Midbrain (tissue), 1 donor: ENCODE results near the gene KIF26B.

Experiments used
- DNase-seq: peaks from one replicate; lab custom pipeline; 2025; lab: John Stamatoyannopoulos, UW

KIF26B gene

DNA sequence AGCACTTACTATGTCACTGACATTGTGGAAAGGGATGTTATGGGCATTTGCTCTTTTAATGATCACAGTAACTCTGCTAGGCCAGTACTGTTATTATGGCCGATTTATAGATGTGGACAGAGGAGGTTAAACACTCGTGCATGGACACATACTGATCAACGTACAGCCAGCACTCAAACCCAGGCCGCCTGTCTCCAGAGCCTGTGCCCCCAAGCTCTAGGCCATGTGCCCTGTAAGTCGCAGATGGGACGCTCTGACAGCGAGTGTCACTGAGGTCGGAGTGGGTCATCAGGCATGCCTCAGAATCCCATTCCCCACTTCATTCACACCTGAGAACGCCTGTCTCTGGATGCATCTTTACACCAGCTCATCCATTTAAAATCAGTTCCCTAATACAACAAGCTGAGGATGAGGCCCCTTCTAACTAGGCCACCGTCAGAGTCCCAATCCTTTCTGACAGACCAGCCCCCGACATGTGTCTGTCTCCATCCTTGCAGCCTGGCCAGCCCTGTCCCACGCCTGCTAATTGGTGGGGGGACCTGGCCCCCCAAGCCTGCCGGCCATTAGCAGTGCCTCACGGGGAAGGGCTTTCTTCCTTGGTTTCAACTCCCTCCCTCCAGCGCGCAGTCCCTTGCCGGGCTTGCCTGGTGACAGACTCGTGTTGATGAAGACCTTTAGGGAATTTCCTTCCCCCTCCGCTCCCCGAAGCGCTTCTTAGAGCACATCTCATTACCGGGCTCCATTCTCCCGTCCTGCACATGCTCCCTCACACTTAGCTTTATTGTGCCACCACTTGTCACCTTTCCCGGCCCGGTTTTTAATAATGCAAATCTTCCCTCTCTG is 436.8 kb downstream of the KIF26B start:
- no peak for DNase-seq

DNA sequence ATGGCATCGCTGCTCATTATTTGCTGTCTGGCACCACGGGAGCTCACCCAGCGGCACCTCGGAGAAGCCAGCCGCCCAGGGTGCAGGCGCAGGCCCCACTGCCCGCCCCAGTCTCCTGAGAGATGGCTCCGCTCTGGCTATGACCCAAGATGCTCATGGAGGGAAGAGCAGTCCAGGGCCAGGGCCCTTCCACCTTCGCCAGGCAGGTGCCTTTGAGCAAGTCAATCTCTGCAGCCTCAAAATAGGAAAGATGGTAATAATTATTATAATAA is 437.3 kb downstream of the KIF26B start:
- no peak for DNase-seq

DNA sequence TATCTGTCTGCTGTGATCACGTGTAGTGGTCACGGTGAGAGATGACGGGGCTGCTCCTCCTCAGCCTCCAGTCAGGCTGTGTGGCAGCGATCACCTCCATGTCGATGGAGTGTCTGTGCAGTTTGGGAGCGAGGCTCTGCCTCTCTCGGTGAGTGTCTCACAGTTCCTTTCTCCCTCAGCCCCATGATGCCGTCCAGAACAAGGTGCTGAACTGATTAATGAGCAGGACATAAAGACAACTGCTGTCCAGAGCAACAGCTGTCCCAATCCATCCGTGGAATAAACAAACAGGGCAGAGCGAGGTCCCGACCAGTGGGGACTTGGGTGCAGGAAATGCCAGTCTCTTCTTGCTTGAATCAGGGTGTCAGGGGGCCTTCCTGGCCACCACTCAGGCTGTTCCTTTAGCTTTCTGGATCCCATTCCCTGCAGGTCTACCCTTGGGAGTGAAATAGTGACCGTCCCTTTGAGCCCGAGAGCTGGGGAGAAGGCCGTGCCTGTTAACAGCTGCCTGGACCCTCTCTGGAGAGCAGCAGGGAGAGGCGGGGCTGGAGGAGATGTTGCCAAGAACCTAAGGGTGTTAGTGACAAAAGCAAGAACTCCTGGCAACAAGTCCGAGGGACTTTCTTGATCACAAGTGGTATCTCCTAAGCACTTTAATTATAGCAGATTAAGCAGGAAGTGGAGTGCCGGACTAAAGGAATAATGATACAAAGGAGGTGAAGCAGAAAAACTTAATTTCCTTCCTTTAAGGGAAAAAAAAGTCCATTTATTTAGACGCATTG is 443.9 kb downstream of the KIF26B start:
- no peak for DNase-seq

DNA sequence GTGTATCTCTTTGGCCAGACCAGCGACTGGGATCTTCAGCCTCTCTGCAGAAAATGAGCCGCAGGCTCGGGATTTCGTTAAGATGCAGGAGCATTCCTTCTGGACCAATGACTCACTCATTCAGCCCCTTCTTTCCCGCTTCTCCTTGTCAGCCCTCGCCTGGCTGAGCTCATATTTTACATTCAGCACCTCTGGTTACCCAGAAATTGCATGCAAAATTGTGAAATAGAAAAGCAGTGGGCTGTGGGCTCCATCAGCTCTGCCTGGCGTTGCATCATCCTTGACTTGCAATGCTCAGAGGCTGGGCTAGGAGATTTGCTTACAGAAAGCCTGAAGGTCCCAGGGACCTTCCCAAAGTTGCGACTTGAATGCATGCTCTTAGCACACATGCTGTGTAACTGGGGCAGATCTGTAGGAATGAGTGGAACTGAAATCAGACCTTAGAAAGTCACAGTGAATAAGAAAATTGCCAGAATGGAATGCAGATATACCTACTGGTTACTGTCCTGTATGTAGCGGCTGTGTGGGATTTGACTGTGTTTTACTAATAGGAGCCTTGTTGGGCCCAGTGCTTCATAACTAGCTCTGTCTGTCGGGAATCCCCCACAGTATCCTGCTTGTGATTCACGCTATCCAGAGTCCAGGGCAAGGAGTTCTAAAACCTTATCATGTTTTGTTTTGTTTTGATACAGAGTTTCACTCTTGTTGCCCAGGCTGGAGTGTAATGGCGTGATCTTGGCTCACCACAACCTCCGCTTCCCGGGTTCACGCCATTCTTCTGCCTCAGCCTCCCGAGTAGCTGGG is 444.8 kb downstream of the KIF26B start:
- DNase-seq = no peak

DNA sequence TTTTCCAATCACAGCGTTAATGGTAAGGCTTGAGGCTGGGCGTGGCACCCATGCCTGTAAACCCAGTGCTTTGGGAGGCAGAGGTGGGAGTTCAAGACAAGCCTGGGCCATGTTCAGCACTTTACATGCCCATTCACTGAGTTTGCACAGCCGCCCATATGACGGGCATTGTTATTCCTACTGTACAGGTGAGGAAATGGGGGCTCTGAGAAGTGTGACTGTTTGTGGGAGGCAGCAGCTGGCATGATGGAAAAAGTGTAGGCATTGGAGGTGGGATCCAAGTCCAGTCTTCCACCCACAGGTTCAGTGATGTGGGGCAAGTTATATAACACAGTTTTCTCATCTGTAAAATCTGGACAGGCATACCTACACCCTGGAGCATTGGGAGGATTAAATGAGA is 445.9 kb downstream of the KIF26B start:
- DNase-seq = no peak

DNA sequence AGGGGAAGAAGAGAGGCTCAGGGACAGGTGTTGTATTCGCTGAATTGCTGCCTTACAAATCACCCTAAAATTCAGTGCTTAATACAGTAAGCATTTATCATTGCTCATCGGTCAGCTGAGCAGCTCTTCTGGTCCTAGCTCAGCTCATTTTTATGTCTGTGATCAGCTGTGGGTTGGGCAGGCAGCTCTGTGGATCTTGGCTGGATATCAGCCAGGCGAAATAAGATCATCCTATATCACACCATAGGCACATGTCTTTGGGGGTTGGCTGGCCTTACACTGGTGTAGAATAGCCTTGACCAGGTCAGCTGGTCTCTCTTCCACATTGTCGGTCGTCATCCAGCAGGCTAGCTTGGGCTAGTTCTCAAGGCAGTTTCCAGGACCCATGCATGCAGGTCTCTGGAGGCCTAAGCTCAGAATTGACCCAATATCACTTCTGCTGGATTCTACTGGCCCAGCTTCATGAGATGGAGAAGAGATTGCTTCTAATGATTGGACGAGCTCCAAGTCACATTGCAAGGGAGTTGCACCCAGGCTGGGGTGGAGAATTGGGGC is 448.6 kb downstream of the KIF26B start:
- DNase-seq = no peak

DNA sequence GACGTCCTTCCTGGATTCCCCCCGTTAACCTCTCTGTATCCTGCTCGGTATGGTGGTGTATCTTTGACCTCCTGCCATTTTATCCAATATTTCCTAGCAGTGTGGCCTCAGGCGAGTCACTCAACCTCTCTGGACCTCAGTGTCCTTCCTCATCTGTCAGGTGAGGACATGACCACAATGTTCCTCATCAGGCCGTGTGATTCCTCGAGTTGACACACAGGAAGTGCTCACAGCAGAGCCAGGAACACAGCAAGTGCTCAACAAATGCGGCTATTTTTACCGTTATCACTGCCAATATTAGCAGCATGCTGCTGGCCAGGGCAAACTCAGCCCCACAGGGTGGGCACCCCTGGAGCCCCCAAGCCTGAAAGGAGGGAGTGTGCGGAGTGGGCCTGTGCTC is 450.2 kb downstream of the KIF26B start:
- no peak for DNase-seq

DNA sequence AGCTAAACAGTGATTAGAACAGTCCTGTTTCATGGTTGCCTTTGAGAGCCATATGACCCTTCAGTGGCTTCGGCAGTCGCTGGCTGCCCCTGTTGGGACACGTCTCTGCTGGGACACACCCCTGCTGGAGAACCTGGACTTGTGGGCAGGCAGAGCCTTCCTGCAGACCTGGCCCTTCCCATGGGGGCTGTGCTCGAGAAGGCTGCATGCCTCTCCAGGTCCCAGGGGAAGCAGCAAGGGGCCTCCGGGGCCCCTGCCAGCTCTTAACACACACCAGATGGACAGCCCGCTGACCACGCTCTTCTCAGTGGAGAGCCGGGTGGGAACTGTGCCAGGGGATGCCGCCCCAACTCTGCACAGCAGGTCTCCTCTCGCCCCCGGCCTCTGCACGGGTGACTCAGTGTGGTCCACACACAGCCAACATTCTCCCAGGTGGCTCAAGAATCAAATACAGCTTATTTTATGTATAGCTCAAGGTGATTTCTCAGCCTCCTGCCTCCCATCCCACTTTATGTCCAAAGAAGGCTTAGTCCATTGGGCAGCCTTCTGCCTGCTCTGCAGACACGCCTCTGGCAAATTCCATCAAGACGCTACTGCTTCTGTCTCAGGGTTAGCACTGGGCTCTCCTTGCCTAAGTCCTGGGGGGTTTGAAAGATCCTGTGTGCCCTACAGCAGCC is 450.8 kb downstream of the KIF26B start:
- no peak for DNase-seq

DNA sequence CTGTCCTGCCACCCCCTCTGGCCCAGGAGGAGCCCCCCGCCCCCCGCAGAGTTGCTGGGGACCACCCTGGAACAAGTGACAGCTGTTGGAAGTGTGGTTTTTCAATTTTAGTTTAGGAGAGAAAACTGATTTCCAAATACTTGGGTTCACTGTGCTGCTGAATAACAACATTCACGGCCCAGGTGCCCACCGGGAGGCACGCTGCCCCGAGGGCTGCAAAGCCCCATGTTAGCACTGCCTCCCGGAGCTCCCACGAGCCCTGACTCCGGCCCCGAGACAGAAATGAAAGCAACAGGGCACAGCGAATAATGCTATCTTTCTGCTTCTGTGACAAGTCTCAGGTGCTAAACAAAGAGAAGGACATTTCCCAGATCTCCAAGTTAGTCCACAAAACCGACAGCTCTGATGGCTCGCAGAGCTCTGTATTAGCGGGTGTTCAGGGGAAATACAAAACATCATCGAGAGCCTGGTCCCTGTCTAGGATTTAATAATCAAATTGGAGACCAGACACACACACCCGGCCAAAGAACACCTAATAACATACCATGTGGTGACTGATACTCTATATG is 451.5 kb downstream of the KIF26B start:
- DNase-seq = no peak

DNA sequence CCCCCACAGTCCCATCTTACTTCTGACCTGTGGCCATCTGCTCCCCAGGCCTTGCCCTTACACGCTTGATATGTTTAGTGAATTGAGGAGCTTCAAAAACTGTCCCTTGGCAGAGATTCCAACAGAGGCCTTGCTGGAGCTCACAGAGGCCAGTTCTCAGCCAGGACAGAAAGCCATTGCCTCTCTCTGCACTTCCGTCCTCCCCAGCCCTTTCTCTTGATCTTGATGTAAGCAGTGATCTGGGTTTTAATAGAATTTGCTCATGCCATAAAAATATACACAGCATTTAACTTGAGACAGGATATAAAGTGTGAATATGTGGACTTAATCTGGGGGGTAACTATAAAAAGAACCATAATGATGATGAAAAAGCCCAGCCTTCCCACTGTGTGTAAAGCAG is 453.5 kb downstream of the KIF26B start:
- no peak for DNase-seq

DNA sequence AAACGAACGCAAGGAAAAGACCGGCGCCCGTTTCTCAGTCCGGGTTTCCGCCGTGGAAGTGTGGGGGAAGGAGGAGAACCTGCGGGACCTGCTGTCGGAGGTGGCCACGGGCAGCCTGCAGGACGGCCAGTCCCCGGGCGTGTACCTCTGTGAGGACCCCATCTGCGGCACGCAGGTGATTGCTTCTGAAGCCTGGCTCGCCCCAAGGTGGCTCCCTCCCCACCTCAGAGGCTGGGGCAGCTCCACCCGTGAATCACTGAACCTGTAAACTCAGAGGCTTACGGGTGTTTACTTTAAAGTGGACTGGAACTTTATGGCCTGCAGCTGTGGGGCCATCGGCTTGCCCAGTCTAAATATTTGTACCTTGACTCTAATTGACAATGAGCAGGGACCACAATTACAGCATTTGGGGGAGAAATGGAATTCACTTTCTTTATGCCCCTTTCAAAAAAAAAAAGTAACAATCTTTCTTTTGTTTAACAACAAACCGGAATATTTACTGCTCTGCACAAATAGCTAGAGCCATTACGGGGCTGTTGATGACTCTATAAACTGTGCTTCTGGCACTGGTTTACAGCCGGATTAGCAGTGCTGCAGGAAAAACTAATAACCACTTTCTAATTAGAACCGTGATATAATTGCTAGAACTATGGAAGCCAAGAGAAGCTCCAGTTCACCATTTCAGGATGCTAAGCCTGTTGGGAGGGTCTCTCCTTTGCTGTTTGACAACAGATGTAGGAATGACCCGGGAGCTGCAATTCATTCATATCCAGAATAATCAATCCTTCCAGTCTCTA is 454.8 kb downstream of the KIF26B start:
- DNase-seq = no peak

DNA sequence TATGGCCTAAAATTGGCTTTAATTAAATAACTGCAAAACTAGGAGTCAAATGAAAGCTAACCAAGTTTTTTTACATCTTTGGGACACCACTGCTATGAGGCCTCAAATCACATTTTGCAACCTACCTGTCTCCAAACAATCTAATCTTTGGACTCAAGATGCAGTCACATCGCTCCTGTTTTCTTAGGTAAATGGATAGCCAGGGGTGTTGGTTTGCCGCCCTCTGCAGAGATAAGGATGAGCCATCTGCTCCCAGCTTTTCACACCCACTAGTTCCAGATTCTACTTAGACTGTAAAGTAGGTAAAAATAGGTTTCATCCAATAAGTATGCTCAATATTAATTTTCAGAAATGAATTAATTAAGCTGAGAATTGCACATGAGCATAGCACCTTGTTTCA is 456.5 kb downstream of the KIF26B start:
- no peak for DNase-seq

DNA sequence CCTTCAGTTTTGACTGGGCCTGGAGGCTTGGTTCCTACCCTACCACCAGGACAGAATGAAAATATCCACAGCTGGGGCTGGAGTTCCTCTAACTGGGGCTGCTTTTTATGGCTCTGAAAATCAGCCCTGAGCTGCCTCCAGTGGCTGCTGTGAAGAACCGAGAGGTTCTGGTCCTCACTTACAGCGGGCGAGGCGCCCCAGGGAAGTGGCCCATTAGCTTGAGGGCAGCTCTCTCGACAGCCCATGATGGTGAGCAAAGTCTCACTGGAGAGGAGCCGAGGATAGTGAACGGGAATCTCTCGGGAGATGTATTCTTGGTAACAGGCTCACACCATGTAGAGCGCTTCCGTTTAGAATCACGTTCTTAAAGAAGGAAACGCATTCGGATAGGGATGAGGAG is 459.7 kb downstream of the KIF26B start:
- DNase-seq = no peak

DNA sequence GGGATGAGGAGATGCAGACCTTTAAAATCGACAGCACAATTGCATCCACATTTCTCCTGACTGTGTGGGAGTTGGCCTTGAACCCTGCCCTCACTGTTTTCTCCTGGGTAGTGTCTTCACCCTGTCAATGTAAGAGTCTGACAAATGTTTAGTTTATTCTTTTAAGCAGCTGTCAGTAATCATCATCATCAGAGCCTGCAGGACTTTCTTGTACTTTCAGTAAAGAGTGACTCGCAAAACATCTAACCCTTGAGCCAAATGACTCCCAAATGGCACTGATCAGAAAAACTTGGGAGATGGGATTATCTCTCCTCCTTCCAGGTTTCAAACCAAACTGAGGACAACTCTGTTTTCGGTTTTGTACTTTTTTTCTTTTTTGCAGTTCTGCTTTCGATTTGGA is 460.2 kb downstream of the KIF26B start:
- DNase-seq = no peak

DNA sequence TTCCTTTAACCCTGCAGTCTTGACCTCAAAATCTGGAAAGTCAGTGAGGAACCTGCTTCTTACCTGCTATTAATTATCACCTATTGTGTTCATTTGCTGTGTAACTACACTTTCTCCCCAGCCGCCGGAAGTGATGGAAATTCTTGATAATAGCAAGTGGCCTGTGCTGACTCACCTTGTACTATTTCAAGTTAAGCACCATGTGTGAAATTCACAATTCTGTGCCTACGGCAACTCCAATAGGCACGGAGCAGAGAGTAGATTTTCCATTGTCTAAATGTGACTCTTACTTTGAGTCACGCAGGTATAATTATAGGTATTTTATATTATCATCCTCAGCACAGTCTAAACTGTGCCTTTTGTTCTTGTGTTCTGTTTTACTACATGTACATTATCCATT is 466.8 kb downstream of the KIF26B start:
- DNase-seq = no peak

DNA sequence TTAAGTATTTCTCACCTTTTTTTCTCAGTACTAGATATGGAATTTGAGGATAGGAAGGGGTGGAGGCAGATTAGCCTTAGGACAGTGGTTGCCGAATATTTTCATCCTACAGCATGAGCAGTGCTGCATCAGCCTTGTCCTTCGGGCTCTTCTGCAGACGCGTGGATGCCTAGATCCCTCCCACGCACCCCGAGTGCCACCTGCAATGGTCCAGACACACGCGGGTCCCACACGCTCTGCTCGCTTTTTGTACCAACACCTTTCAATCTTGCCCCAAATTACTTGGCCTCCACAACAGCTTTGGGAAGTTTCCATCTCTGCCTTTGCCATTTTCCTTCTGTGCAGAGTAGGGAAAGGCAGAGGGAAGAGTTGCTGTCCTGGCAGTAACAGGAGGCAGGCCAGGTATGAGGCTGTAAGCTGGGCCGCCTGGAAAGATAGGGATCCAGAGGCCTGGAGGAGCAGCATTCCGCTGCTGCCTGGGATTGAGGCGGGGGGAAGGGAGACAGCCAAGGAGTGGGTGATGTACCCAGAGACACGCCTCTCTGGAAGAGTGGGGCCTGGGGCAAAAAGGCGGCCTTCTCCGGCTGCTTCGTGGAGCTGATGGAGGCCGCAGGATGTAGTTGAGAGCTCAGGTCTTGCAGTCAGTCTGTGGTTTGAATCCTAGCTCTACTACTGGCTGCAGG is 467.7 kb downstream of the KIF26B start:
- no peak for DNase-seq

DNA sequence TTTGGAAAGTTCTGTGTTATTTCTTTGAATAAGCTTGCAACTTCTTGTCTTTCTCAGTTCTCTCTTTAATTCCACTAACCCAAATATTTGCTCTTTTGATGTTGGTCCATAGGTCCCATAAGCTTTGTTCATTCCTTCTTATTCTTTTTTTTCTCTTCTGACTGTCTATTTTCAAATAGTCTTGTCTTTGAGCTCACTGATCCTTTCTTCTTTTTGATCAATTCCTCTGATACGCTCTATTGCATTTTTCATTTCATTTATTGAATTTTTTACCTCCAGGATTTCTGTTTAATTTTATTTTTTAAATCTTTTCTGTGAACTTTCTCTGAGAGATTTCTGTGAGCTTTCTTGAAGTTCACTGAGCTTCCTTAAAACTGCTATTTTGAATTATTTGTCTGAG is 486.6 kb downstream of the KIF26B start:
- DNase-seq = no peak

DNA sequence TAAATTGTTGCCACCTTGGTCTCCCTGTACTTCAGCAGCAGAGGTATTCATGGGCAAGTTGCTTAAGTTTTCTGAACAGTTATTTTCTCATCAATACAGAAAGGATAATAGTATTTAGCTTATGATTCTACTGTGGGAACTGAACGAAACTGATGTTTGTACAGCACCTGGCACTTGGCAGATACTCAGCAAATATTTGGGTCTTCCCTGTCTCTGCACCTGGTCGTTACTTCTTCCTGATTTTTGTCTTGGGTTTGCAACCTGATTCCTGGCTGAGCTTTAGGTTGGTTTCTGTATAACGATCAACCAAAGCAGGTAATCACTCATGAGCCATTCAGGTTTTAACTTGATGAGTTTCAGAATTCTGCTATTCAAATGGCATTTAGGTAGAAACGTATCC is 490.6 kb downstream of the KIF26B start:
- DNase-seq = no peak

DNA sequence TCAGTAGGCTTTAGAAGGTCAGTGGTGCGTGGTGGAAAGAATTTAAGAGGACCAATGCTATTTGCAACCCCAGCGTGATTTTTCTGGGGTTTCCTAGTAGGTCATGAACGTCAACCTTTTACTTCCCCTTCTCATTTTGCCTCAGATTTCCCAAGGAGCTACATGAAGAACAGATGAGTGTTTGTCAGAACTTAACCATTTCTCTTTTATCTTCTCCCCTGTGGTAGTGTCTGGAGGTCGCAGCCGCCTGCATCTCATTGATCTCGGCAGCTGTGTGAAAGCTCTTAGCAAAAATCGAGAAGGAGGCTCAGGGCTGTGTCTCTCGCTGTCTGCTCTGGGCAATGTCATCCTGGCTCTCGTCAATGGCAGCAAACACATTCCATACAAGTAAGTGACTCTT is 491.1 kb downstream of the KIF26B start:
- DNase-seq = no peak
